Islet of Langerhans (tissue), 1 donor: ENCODE results near the gene KLC3.
"Not testable (repeated sequence)": the region's sequence is repeated elsewhere in the genome, so short reads cannot be mapped to it uniquely, and the experiment has no call there.

ENCODE experiments used
- FAIRE-seq: peaks from one replicate; lab custom pipeline; 2011; peaks lifted over from hg19 to GRCh38; lab: Jason Lieb, UNC

KLC3 gene

GRCh38 chr19:45320997-45321775, 19.4 kb upstream of the KLC3 start:
- FAIRE-seq: no peak

GRCh38 chr19:45321848-45322247, 18.7 kb upstream of the KLC3 start:
- FAIRE-seq: no peak

- no peak for FAIRE-seq
Observed at GRCh38 chr19:45322311-45322710, 18.2 kb upstream of the KLC3 start.

- no peak for FAIRE-seq
Observed at GRCh38 chr19:45322744-45323281, 17.7 kb upstream of the KLC3 start, which contains the start of gene CKM. CKM (minus strand) TSS chr19:45322875; CDS start chr19:45319713, 3,162 bp downstream.

- no peak for FAIRE-seq
Observed at GRCh38 chr19:45323671-45324081, 16.9 kb upstream of the KLC3 start.

- no peak for FAIRE-seq
Observed at GRCh38 chr19:45324349-45324907, 16.1 kb upstream of the KLC3 start.

- no peak for FAIRE-seq
Observed at GRCh38 chr19:45327404-45328143, 13.0 kb upstream of the KLC3 start.

GRCh38 chr19:45331411-45331810, 9.1 kb upstream of the KLC3 start:
- no peak for FAIRE-seq

GRCh38 chr19:45333609-45334303, 6.8 kb upstream of the KLC3 start:
- no peak for FAIRE-seq

GRCh38 chr19:45334881-45335280, 5.7 kb upstream of the KLC3 start:
- not testable (repeated sequence) for FAIRE-seq

GRCh38 chr19:45336696-45337251, 3.8 kb upstream of the KLC3 start:
- FAIRE-seq: no peak

- no peak for FAIRE-seq
Observed at GRCh38 chr19:45339629-45340028, 921 bp upstream of the KLC3 start.

- no peak for FAIRE-seq
Observed at GRCh38 chr19:45340899-45341453, 426 bp downstream of the KLC3 start.

GRCh38 chr19:45342911-45343310, 2.4 kb downstream of the KLC3 start:
- no peak for FAIRE-seq

GRCh38 chr19:45344621-45345505, 4.3 kb downstream of the KLC3 start:
- FAIRE-seq: no peak

- FAIRE-seq: no peak
Observed at GRCh38 chr19:45345506-45345860, 4.9 kb downstream of the KLC3 start.

GRCh38 chr19:45346449-45346848, 5.9 kb downstream of the KLC3 start:
- no peak for FAIRE-seq

- FAIRE-seq: no peak
Observed at GRCh38 chr19:45347570-45348366, 7.2 kb downstream of the KLC3 start.

- FAIRE-seq: no peak
Observed at GRCh38 chr19:45348367-45349125, 8.0 kb downstream of the KLC3 start.
